ENCODE data around the gene CUX1.

The CUX1 gene

GRCh38 chr7:101841328-101841727 is 23.9 kb downstream of the CUX1 start:
- ATAC-seq, result no peak
- TF ChIP-seq ZNF8 (CRISPR knock-in tag; IDR thresholded peaks at IDR 0.05) (no peak), ZFP30 (CRISPR knock-in tag; IDR thresholded peaks at IDR 0.05) (no peak), ZFP3 (CRISPR knock-in tag; IDR thresholded peaks at IDR 0.05) (no peak), TCF4 (CRISPR knock-in tag; IDR thresholded peaks at IDR 0.05; ENCODE audit: borderline replicate concordance) (no peak), ARNTL (CRISPR knock-in tag; IDR thresholded peaks at IDR 0.05; ENCODE audit: borderline replicate concordance, low read depth) (no peak), ESRRG (CRISPR knock-in tag; IDR thresholded peaks at IDR 0.05) (no peak), OSR1 (CRISPR knock-in tag; IDR thresholded peaks at IDR 0.05) (no peak), SNAI2 (CRISPR knock-in tag; IDR thresholded peaks at IDR 0.05) (no peak), TOX (CRISPR knock-in tag; IDR thresholded peaks at IDR 0.05; ENCODE audit: borderline replicate concordance) (no peak), ZC3H10 (CRISPR knock-in tag; IDR thresholded peaks at IDR 0.05) (no peak), GLIS3 (CRISPR knock-in tag; IDR thresholded peaks at IDR 0.05) (no peak)
- TF ChIP-seq, protein P1, sequence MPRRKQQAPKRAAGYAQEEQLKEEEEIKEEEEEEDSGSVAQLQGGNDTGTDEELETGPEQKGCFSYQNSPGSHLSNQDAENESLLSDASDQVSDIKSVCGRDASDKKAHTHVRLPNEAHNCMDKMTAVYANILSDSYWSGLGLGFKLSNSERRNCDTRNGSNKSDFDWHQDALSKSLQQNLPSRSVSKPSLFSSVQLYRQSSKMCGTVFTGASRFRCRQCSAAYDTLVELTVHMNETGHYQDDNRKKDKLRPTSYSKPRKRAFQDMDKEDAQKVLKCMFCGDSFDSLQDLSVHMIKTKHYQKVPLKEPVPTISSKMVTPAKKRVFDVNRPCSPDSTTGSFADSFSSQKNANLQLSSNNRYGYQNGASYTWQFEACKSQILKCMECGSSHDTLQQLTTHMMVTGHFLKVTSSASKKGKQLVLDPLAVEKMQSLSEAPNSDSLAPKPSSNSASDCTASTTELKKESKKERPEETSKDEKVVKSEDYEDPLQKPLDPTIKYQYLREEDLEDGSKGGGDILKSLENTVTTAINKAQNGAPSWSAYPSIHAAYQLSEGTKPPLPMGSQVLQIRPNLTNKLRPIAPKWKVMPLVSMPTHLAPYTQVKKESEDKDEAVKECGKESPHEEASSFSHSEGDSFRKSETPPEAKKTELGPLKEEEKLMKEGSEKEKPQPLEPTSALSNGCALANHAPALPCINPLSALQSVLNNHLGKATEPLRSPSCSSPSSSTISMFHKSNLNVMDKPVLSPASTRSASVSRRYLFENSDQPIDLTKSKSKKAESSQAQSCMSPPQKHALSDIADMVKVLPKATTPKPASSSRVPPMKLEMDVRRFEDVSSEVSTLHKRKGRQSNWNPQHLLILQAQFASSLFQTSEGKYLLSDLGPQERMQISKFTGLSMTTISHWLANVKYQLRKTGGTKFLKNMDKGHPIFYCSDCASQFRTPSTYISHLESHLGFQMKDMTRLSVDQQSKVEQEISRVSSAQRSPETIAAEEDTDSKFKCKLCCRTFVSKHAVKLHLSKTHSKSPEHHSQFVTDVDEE (CRISPR knock-in tag; IDR thresholded peaks at IDR 0.05), result no peak
- TF ChIP-seq, protein P2, sequence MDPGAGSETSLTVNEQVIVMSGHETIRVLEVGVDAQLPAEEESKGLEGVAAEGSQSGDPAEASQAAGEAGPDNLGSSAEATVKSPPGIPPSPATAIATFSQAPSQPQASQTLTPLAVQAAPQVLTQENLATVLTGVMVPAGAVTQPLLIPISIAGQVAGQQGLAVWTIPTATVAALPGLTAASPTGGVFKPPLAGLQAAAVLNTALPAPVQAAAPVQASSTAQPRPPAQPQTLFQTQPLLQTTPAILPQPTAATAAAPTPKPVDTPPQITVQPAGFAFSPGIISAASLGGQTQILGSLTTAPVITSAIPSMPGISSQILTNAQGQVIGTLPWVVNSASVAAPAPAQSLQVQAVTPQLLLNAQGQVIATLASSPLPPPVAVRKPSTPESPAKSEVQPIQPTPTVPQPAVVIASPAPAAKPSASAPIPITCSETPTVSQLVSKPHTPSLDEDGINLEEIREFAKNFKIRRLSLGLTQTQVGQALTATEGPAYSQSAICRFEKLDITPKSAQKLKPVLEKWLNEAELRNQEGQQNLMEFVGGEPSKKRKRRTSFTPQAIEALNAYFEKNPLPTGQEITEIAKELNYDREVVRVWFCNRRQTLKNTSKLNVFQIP (CRISPR knock-in tag; IDR thresholded peaks at IDR 0.05; ENCODE audit: borderline replicate concordance, low read depth), result no peak
- TF ChIP-seq, protein P3, sequence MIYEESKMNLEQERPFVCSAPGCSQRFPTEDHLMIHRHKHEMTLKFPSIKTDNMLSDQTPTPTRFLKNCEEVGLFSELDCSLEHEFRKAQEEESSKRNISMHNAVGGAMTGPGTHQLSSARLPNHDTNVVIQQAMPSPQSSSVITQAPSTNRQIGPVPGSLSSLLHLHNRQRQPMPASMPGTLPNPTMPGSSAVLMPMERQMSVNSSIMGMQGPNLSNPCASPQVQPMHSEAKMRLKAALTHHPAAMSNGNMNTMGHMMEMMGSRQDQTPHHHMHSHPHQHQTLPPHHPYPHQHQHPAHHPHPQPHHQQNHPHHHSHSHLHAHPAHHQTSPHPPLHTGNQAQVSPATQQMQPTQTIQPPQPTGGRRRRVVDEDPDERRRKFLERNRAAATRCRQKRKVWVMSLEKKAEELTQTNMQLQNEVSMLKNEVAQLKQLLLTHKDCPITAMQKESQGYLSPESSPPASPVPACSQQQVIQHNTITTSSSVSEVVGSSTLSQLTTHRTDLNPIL (CRISPR knock-in tag; IDR thresholded peaks at IDR 0.05; ENCODE audit: low read depth), result no peak

DNA sequence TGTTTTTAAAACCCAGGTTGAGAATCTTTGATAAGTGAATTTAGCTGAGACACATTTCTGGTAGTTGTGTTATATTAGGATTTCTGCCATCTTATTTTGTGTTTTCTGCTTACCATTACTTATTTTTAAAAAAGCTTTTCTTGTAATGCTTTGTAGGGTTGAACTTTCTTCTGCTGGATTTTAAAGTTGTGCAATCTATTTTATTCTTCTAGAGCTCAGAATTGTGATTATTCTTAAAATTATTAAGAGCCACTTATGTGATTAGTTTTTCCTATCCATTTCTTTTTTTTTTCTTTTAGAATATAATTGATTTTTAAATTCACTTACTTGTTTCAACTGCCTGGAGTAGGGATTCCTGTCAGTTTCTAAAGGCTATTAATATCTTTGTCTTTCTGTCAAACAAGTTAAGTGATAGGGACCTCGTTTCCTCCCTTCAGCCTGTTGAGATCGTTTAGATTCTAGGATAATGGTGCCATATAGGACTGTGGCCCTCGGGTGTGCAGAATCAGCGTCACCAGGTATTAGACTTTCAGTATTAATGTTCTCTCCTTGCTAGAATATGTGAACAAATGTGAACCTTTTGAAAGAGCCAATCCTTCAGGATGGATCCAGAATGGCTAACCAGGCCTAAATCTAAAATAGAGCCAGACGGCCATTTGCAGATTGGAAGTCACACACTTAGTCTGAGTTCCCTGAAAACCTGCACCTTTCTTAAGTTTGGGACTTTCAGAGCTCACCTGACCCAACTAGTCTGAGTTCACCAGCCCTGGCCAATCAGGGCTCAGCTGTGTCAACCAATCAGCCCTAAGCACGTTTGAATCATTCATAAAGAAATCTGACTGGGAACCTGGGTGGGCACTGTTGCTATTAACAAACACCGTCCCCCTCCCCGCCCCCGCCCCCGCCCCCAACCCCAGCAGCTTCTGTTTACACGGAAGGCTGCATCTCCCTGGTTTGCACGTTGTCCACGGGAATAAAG is 26.2 kb downstream of the CUX1 start:
- ATAC-seq, result no peak
- TF ChIP-seq SNAI2 (CRISPR knock-in tag; IDR thresholded peaks at IDR 0.05) (no peak), ESRRG (CRISPR knock-in tag; IDR thresholded peaks at IDR 0.05) (no peak), ISL1 (CRISPR knock-in tag; IDR thresholded peaks at IDR 0.05) (no peak), ARNTL (CRISPR knock-in tag; IDR thresholded peaks at IDR 0.05; ENCODE audit: borderline replicate concordance, low read depth) (no peak), ZFP3 (CRISPR knock-in tag; IDR thresholded peaks at IDR 0.05) (no peak), ZNF70 (CRISPR knock-in tag; IDR thresholded peaks at IDR 0.05) (no peak), BACH2 (CRISPR knock-in tag; IDR thresholded peaks at IDR 0.05; ENCODE audit: borderline replicate concordance) (no peak), GLIS3 (CRISPR knock-in tag; IDR thresholded peaks at IDR 0.05) (no peak)
- TF ChIP-seq, protein P1 (CRISPR knock-in tag; IDR thresholded peaks at IDR 0.05), result no peak
- TF ChIP-seq, protein P2 (CRISPR knock-in tag; IDR thresholded peaks at IDR 0.05; ENCODE audit: borderline replicate concordance, low read depth), result no peak
- TF ChIP-seq, protein P3 (CRISPR knock-in tag; IDR thresholded peaks at IDR 0.05; ENCODE audit: low read depth), result no peak

Measured in SK-N-SH treated with all-trans-retinoic acid at 6 μM for 48 hours (cell line).